Effector memory CD4-positive, alpha-beta T cell (primary cell): ENCODE data around the gene NAMPT.

Experiments used
- DNase-seq, 3 donors: peaks; one replicate each; pipeline ENCODE4 v3.0.0-alpha.2; 2020
- H3K27ac ChIP-seq: 2 replicates; pipeline ENCODE4 v1.7.0; 2013; ENCODE audit warnings: mild to moderate bottlenecking, low read length, moderate library complexity; ENCODE audit not compliant: insufficient read depth, poor library complexity, severe bottlenecking
- H3K27me3 ChIP-seq: replicated peaks from 2 replicates; pipeline ENCODE4 v1.7.0; 2013; ENCODE audit warnings: mild to moderate bottlenecking, low read length; ENCODE audit not compliant: insufficient read depth, control insufficient read depth, poor library complexity, severe bottlenecking
- H3K36me3 ChIP-seq: 2 replicates; pipeline ENCODE4 v1.7.0; 2013; ENCODE audit warnings: mild to moderate bottlenecking, low read length, moderate library complexity; ENCODE audit not compliant: control insufficient read depth, insufficient read depth
- H3K4me1 ChIP-seq: 2 replicates; pipeline ENCODE4 v1.7.0; 2013; ENCODE audit warnings: low read length, mild to moderate bottlenecking; ENCODE audit not compliant: control insufficient read depth, insufficient read depth, poor library complexity, severe bottlenecking
- H3K4me3 ChIP-seq: 2 replicates; pipeline ENCODE4 v1.7.0; 2013; ENCODE audit warnings: low read length, low read depth, mild to moderate bottlenecking; ENCODE audit not compliant: insufficient read depth, poor library complexity, severe bottlenecking
- H3K9me3 ChIP-seq: 2 replicates; pipeline ENCODE4 v1.7.0; 2013; ENCODE audit warnings: mild to moderate bottlenecking, low read length, moderate library complexity; ENCODE audit not compliant: control insufficient read depth

Gene NAMPT

GRCh38 chr7:106258789-106259188 is 26.0 kb downstream of the NAMPT start:
- Histone ChIP-seq H3K27me3 (no peaks in the 10 kb centered on the region), H3K36me3 (peaks cover 9% of the 10 kb centered on the region), H3K4me1 (peaks cover 7% of the 10 kb centered on the region), H3K9me3 (no peaks in the 10 kb centered on the region), H3K27ac (no peak overlapping the region), H3K4me3 (no peak overlapping the region)
- no peak for DNase-seq

- DNase-seq: no peak
- Histone ChIP-seq H3K27ac (no peak overlapping the region), H3K36me3 (peaks cover 8% of the 10 kb centered on the region), H3K4me3 (no peak overlapping the region), H3K9me3 (no peaks in the 10 kb centered on the region), H3K27me3 (no peaks in the 10 kb centered on the region), H3K4me1 (peaks cover 7% of the 10 kb centered on the region)
Measured at GRCh38 chr7:106257752-106258151, 27.0 kb downstream of the NAMPT start.

GRCh38 chr7:106256144-106256543 is 28.6 kb downstream of the NAMPT start:
- Histone ChIP-seq H3K4me3 (no peak overlapping the region), H3K27me3 (no peaks in the 10 kb centered on the region), H3K36me3 (peaks cover 19% of the 10 kb centered on the region), H3K4me1 (peaks cover 7% of the 10 kb centered on the region), H3K9me3 (no peaks in the 10 kb centered on the region), H3K27ac (no peak overlapping the region)
- no peak for DNase-seq

DNA sequence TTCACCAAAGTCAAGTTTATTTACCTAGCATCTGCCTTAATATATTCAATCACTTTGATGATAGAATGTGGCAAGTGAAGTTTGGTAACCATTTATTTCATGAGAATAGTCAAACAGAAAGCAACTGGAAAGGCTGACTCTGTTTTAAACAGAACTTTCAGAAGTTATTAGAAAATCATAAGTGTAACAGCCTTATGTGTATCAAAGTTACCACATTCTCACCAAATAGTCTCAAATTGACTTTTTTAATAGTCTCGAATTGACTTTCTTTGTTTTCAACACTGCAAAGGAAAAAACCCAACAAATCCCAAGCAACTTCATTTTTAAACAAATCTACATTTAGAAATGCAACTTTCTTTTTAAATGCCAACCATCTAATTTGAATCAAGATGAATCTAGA is 29.5 kb downstream of the NAMPT start:
- peaks cover 19% of the 10 kb centered on the region for H3K36me3 ChIP-seq
- no peak overlapping the region for H3K4me3 ChIP-seq
- H3K27me3 ChIP-seq: no peaks in the 10 kb centered on the region
- no peak for DNase-seq
- H3K4me1 ChIP-seq: no peaks in the 10 kb centered on the region
- no peaks in the 10 kb centered on the region for H3K9me3 ChIP-seq
- H3K27ac ChIP-seq: no peak overlapping the region

DNA sequence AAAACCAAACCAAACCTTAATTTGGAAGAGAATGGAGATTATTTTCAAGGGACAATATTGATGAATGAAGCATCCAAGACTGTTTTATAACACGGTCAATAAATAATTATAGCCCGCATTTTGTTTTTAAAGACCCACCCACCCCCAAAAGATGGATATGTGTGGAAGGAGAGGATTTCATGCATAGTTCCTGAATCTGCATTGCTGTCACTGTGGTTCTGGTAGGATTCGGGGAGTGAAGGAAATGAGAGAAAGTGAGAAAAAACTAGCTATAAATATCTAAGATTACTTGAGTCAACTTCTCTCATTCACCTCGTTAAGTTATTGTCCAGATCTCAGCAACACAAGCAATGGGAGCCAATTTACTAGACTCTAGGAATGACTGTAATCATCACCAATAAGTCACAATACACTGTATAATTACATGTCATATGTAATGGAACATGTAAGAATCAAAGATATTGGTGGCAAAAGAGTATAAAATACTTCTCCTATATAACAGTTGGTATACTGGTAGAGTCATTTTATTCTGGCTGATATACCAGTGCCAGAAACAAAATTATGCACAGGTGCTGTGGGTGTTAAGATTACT is 30.2 kb downstream of the NAMPT start:
- Histone ChIP-seq H3K27ac (no peak overlapping the region), H3K27me3 (no peaks in the 10 kb centered on the region), H3K36me3 (peaks cover 19% of the 10 kb centered on the region), H3K4me3 (no peak overlapping the region), H3K9me3 (no peaks in the 10 kb centered on the region), H3K4me1 (no peaks in the 10 kb centered on the region)
- DNase-seq: no peak

DNA sequence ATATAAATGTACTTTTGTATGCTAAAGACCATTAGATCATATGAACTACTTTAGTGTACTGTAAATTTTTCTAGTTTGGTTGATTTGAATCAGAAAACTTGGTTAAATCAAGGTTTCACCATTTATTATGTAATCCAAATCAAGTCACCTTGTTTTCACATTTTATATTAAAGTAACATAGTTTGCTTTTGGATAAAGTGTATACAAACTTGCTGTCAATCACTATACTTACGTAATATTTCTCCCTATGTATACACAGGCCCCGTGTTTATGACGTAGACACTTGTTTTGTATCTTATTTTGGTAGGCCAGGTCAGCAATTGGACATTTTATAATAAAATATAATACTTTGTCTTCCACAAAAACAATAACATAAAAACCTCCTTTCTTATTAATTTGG is 32.2 kb downstream of the NAMPT start:
- H3K36me3 ChIP-seq: peaks cover 15% of the 10 kb centered on the region
- no peaks in the 10 kb centered on the region for H3K4me1 ChIP-seq

GRCh38 chr7:106249488-106249887 is 35.3 kb downstream of the NAMPT start:
- Histone ChIP-seq H3K9me3 (no peaks in the 10 kb centered on the region), H3K4me3 (no peak overlapping the region), H3K27me3 (no peaks in the 10 kb centered on the region), H3K36me3 (peaks cover 15% of the 10 kb centered on the region), H3K27ac (no peak overlapping the region), H3K4me1 (no peaks in the 10 kb centered on the region)
- DNase-seq: no peak

More for the DNA sequence above, 32.2 kb downstream of the NAMPT start:
- Histone ChIP-seq H3K27me3 (no peaks in the 10 kb centered on the region), H3K4me3 (no peak overlapping the region), H3K9me3 (no peaks in the 10 kb centered on the region), H3K27ac (no peak overlapping the region)
- no peak for DNase-seq

DNA sequence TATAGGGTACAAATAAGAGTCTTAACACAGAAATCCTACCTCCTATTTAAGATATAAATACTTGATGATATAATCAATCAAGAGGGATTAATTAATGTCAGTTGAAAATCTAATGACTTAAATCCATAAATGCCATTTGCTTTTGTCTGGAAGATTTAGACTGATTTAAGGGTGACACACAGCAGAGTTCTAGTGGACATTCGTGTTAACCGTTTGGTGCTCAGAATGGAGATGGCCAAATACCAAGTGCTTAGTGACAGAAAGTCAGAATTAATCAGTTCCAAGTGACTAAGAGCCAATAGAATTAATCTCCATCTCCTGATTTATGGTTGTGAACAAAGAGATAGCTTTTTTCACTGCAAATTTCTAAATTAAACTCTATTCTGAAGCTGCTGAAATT is 36.2 kb downstream of the NAMPT start:
- peaks cover 15% of the 10 kb centered on the region for H3K36me3 ChIP-seq
- no peak overlapping the region for H3K27ac ChIP-seq

GRCh38 chr7:106247841-106248240 is 36.9 kb downstream of the NAMPT start:
- Histone ChIP-seq H3K27ac (no peak overlapping the region), H3K9me3 (no peaks in the 10 kb centered on the region), H3K4me1 (no peaks in the 10 kb centered on the region), H3K4me3 (no peak overlapping the region), H3K36me3 (peaks cover 11% of the 10 kb centered on the region), H3K27me3 (no peaks in the 10 kb centered on the region)
- no peak for DNase-seq

More for the DNA sequence above, 36.2 kb downstream of the NAMPT start:
- H3K4me1 ChIP-seq: no peaks in the 10 kb centered on the region
- no peaks in the 10 kb centered on the region for H3K27me3 ChIP-seq
- H3K9me3 ChIP-seq: no peaks in the 10 kb centered on the region
- no peak overlapping the region for H3K4me3 ChIP-seq
- no peak for DNase-seq

- no peaks in the 10 kb centered on the region for H3K9me3 ChIP-seq
- no peaks in the 10 kb centered on the region for H3K27me3 ChIP-seq
- no peaks in the 10 kb centered on the region for H3K4me1 ChIP-seq
- no peak for DNase-seq
- H3K36me3 ChIP-seq: peaks cover 5% of the 10 kb centered on the region
- H3K27ac ChIP-seq: no peak overlapping the region
- H3K4me3 ChIP-seq: no peak overlapping the region
Measured at GRCh38 chr7:106246902-106247711, 37.7 kb downstream of the NAMPT start.
